ENCODE data around the gene TROAP.
"Not testable (repeated sequence)": the region's sequence is repeated elsewhere in the genome, so short reads cannot be mapped to it uniquely, and the experiment has no call there.

TROAP gene

GRCh38 chr12:49294086-49294803, 28.8 kb upstream of the TROAP start:
- DNase-seq (ENCODE audit: low spot score), result no peak

GRCh38 chr12:49294804-49295081, 28.3 kb upstream of the TROAP start:
- DNase-seq (ENCODE audit: low spot score), result no peak

- DNase-seq (ENCODE audit: low spot score), result no peak
Observed at GRCh38 chr12:49295082-49295936, 27.7 kb upstream of the TROAP start, which contains the start of gene PRPH. Gene PRPH, plus strand, starts transcription at chr12:49295147. Its CDS starts 54 bp downstream, at chr12:49295201.

GRCh38 chr12:49296034-49296835, 26.8 kb upstream of the TROAP start:
- DNase-seq (ENCODE audit: low spot score), result no peak

- DNase-seq (ENCODE audit: low spot score), result no peak
Observed at GRCh38 chr12:49296836-49297694, 26.0 kb upstream of the TROAP start.

- DNase-seq (ENCODE audit: low spot score), result no peak
Observed at GRCh38 chr12:49297695-49298060, 25.4 kb upstream of the TROAP start.

- DNase-seq (ENCODE audit: low spot score), result no peak
Observed at GRCh38 chr12:49298160-49298559, 24.9 kb upstream of the TROAP start.

GRCh38 chr12:49301760-49302159, 21.3 kb upstream of the TROAP start:
- no peak for DNase-seq (ENCODE audit: low spot score)

GRCh38 chr12:49304161-49304560, 18.9 kb upstream of the TROAP start:
- DNase-seq (ENCODE audit: low spot score), result no peak

GRCh38 chr12:49305762-49306510, 17.1 kb upstream of the TROAP start:
- DNase-seq (ENCODE audit: low spot score), result no peak

GRCh38 chr12:49309386-49309785, 13.7 kb upstream of the TROAP start:
- DNase-seq (ENCODE audit: low spot score), result no peak

- not testable (repeated sequence) for DNase-seq (ENCODE audit: low spot score)
Observed at GRCh38 chr12:49310451-49311000, 12.5 kb upstream of the TROAP start.

- no peak for DNase-seq (ENCODE audit: low spot score)
Observed at GRCh38 chr12:49314811-49315210, 8.2 kb upstream of the TROAP start.

- not testable (repeated sequence) for DNase-seq (ENCODE audit: low spot score)
Observed at GRCh38 chr12:49317118-49317517, 5.9 kb upstream of the TROAP start.

GRCh38 chr12:49320411-49321103, 2.5 kb upstream of the TROAP start:
- DNase-seq (ENCODE audit: low spot score), result not testable (repeated sequence)

- no peak for DNase-seq (ENCODE audit: low spot score)
Observed at GRCh38 chr12:49322367-49322707, 718 bp upstream of the TROAP start.

GRCh38 chr12:49323524-49324097, 556 bp downstream of the TROAP start:
- DNase-seq (ENCODE audit: low spot score), result no peak

- DNase-seq (ENCODE audit: low spot score), result no peak
Observed at GRCh38 chr12:49325606-49326005, 2.6 kb downstream of the TROAP start.

- DNase-seq (ENCODE audit: low spot score), result no peak
Observed at GRCh38 chr12:49327368-49327767, 4.3 kb downstream of the TROAP start.

- no peak for DNase-seq (ENCODE audit: low spot score)
Observed at GRCh38 chr12:49327887-49328286, 4.8 kb downstream of the TROAP start.

Data from Ammon's horn (tissue), 1 donor.